BLaER1 treated with 17β-estradiol and CSF1 and Interleukin-3, amounts not matched to agents 10 nM and 100 nM (cell line): ENCODE measurements around the gene TGM3.
A peak's percentile ranks its signal among the peaks of the same experiment; 100 is the strongest.
"Not testable (repeated sequence)": the region's sequence is repeated elsewhere in the genome, so short reads cannot be mapped to it uniquely, and the experiment has no call there.

Source experiments
- H3K27ac ChIP-seq, 11 experiments: shearing (Covaris generic); formaldehyde crosslinking; 2 replicates each; pipeline ENCODE4 v1.8.1; 2022
- H3K27me3 ChIP-seq, 11 experiments: shearing (Covaris generic); formaldehyde crosslinking; 2 replicates each; pipeline ENCODE4 v1.8.1; 2022
- H3K36me3 ChIP-seq, 11 experiments: shearing (Covaris generic); formaldehyde crosslinking; 2 replicates each; pipeline ENCODE4 v1.8.1; 2022
- H3K4me1 ChIP-seq, 10 experiments: shearing (Covaris generic); formaldehyde crosslinking; 2 replicates each; pipeline ENCODE4 v1.8.1; 2022
- H3K4me2 ChIP-seq, 11 experiments: shearing (Covaris generic); formaldehyde crosslinking; 2 replicates each; pipeline ENCODE4 v1.8.1; 2022
- H3K4me3 ChIP-seq, 10 experiments: shearing (Covaris generic); formaldehyde crosslinking; 2 replicates each; pipeline ENCODE4 v1.8.1; 2022
- H3K9ac ChIP-seq, 11 experiments: shearing (Covaris generic); formaldehyde crosslinking; 2 replicates each; pipeline ENCODE4 v1.8.1; 2022
- H3K9me3 ChIP-seq, 11 experiments: shearing (Covaris generic); formaldehyde crosslinking; replicated peaks in 1 of 11; 2 replicates each; pipeline ENCODE4 v1.8.1; 2022
- H4K20me1 ChIP-seq, 11 experiments: shearing (Covaris generic); formaldehyde crosslinking; 2 replicates each; pipeline ENCODE4 v1.8.1; 2022
- Cebpa-rat ChIP-seq, 11 experiments: shearing (Covaris generic); IDR thresholded peaks; 2 replicates each; pipeline ENCODE4 v1.8.1; 2022

TGM3 gene

GRCh38 chr20:2259731-2260130 lies 36.1 kb upstream of the TGM3 start:
- H3K4me3 ChIP-seq: no peak overlapping the region
- no peak overlapping the region for H3K4me2 ChIP-seq
- no peaks in the 10 kb centered on the region; a peak in 1 of 22 replicates for H3K9me3 ChIP-seq
- TF ChIP-seq Cebpa-rat (IDR thresholded peaks at IDR 0.05): no peak
- no peaks in the 10 kb centered on the region for H4K20me1 ChIP-seq
- H3K27ac ChIP-seq: no peak overlapping the region
- H3K36me3 ChIP-seq: no peaks in the 10 kb centered on the region
- H3K9ac ChIP-seq: no peak overlapping the region
- H3K4me1 ChIP-seq: peaks cover 9 to 51% (median 31%) of the 10 kb centered on the region in 10 experiments
- H3K27me3 ChIP-seq: no peaks in the 10 kb centered on the region

- Histone ChIP-seq H3K9me3 (no peaks in the 10 kb centered on the region; a peak in 1 of 22 replicates), H3K4me2 (no peak overlapping the region; a peak in 1 of 22 replicates), H3K27ac (no peak overlapping the region), H4K20me1 (no peaks in the 10 kb centered on the region), H3K36me3 (no peaks in the 10 kb centered on the region), H3K4me1 (peaks cover 9 to 50% (median 26%) of the 10 kb centered on the region in 10 experiments), H3K9ac (no peak overlapping the region), H3K27me3 (no peaks in the 10 kb centered on the region), H3K4me3 (no peak overlapping the region)
- no peak for TF ChIP-seq Cebpa-rat (IDR thresholded peaks at IDR 0.05)
These were observed 35.6 kb upstream of the TGM3 start for GRCh38 chr20:2260250-2260649.

- TF ChIP-seq Cebpa-rat (IDR thresholded peaks at IDR 0.05): no peak
- Histone ChIP-seq H3K9me3 (no peaks in the 10 kb centered on the region; a peak in 1 of 22 replicates), H3K9ac (no peak overlapping the region), H3K27me3 (no peaks in the 10 kb centered on the region), H3K27ac (no peak overlapping the region), H4K20me1 (no peaks in the 10 kb centered on the region), H3K4me3 (no peak overlapping the region), H3K36me3 (no peaks in the 10 kb centered on the region), H3K4me2 (peak overlapping the region in 5 of 11 experiments; percentile 9 to 55 (median 37); a peak in 8 of 22 replicates), H3K4me1 (peaks cover 3 to 41% (median 18%) of the 10 kb centered on the region in 10 experiments)
These were observed 34.7 kb upstream of the TGM3 start for GRCh38 chr20:2261046-2261485.

DNA sequence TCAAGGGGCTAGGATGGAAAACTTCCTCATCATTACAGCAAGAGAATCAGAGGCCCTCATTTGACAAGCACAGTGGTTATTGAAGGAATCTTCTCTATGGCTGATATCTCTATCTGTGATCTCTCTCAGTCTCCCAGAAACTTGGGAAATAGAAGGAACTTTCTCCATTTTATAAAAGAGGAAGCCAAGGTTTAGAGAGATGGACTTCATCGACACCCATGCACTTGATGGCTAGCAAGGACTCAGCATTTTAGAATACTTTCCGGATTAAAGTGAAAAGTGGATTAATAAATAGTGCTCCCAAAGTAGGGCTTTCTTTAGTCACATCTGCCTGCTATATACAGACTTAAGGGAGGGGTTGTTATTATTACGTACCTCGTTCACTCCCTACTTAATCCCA lies 34.2 kb upstream of the TGM3 start:
- Histone ChIP-seq H3K9me3 (no peaks in the 10 kb centered on the region; a peak in 1 of 22 replicates), H3K9ac (no peak overlapping the region), H3K36me3 (no peaks in the 10 kb centered on the region), H3K4me1 (peaks cover 0 to 36% (median 12%) of the 10 kb centered on the region in 10 experiments; a peak in 14 of 20 replicates), H3K4me2 (peak overlapping the region in 3 of 11 experiments; percentile 37 to 55 (median 52); a peak in 6 of 22 replicates), H3K27me3 (no peaks in the 10 kb centered on the region), H4K20me1 (no peaks in the 10 kb centered on the region), H3K27ac (no peak overlapping the region), H3K4me3 (no peak overlapping the region)
- TF ChIP-seq Cebpa-rat (IDR thresholded peaks at IDR 0.05): no peak

GRCh38 chr20:2264118-2264517 lies 31.7 kb upstream of the TGM3 start:
- Histone ChIP-seq H3K4me3 (no peak overlapping the region), H4K20me1 (no peaks in the 10 kb centered on the region), H3K9me3 (peaks cover 0 to 5% (median 0%) of the 10 kb centered on the region in 11 experiments; a peak in 4 of 22 replicates), H3K4me1 (peaks cover 0 to 21% (median 3%) of the 10 kb centered on the region in 10 experiments; a peak in 7 of 20 replicates), H3K36me3 (no peaks in the 10 kb centered on the region), H3K27ac (no peak overlapping the region), H3K27me3 (no peaks in the 10 kb centered on the region), H3K4me2 (no peak overlapping the region), H3K9ac (no peak overlapping the region)
- TF ChIP-seq Cebpa-rat (IDR thresholded peaks at IDR 0.05): no peak

- H3K27me3 ChIP-seq, H3K9ac ChIP-seq, H4K20me1 ChIP-seq, H3K27ac ChIP-seq, H3K4me3 ChIP-seq, H3K36me3 ChIP-seq, H3K4me2 ChIP-seq, H3K9me3 ChIP-seq: not testable (repeated sequence)
- peaks cover 0 to 21% (median 3%) of the 10 kb centered on the region in 10 experiments; a peak in 7 of 20 replicates for H3K4me1 ChIP-seq
These were observed 31.0 kb upstream of the TGM3 start for GRCh38 chr20:2264621-2265374.

DNA sequence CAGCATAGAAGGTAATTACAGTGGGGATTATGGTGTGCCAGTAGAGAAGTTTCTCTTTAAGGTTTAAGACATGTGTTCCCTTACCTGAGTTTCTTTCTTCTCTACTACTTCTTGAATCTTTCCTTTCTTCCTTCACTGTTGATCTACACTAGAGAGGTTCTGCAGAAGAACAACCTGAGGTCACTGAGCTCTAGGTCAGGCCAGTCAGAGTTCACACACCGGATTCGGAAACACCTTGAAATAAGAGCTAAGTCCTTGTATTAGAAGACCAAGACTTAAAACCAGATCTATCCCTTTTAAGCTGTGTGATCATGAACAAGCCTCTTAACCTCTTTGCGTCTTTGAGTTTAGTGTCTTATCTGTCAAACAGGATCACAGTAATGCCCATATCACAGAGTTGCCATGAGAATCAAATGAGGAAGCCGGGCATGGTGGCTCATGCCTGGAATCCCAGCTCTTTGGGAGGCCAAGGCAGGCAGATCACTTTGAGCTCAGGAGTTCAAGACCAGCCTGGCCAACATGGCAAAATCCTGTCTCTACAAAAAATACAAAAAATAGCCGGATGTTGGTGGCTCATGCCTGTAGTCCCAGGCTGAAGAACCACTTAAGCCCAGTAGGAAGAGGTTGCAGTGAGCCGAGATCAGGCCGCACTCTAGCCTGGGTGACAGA lies 22.0 kb upstream of the TGM3 start:
- Histone ChIP-seq H3K9me3 (peaks cover 0 to 8% (median 0%) of the 10 kb centered on the region in 11 experiments; a peak in 4 of 22 replicates), H3K9ac (no peak overlapping the region), H3K4me3 (no peak overlapping the region), H3K36me3 (no peaks in the 10 kb centered on the region), H4K20me1 (no peaks in the 10 kb centered on the region), H3K27me3 (no peaks in the 10 kb centered on the region), H3K27ac (no peak overlapping the region), H3K4me2 (no peak overlapping the region), H3K4me1 (peaks cover 0 to 6% (median 0%) of the 10 kb centered on the region in 10 experiments; a peak in 6 of 20 replicates)
- TF ChIP-seq Cebpa-rat (IDR thresholded peaks at IDR 0.05): no peak

DNA sequence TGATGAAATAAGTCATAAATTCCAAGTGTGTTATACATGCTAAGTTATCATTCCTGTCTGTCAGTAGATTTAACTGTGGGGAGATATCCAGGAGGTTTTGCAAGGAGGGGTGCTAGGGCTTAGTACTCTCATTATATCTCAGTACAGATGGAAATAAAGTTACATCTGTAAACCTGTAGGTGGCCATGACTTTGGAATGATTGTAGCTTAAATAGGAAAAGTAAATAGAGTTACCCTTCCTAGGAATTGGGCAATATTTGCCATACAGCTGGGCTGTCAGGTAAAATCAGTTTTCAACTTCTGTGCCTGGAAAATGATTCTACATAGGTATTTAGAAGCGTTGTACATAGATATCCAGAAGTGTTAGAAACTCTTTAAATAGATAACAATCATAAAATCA lies 19.8 kb upstream of the TGM3 start:
- peaks cover 0 to 26% (median 11%) of the 10 kb centered on the region in 10 experiments; a peak in 10 of 20 replicates for H3K4me1 ChIP-seq
- no peak overlapping the region for H3K9ac ChIP-seq
- no peak overlapping the region for H3K4me2 ChIP-seq
- H3K36me3 ChIP-seq: no peaks in the 10 kb centered on the region
- peaks cover 0 to 7% (median 0%) of the 10 kb centered on the region in 11 experiments; a peak in 3 of 22 replicates for H3K9me3 ChIP-seq
- no peak overlapping the region for H3K27ac ChIP-seq
- H3K4me3 ChIP-seq: no peak overlapping the region
- no peaks in the 10 kb centered on the region for H4K20me1 ChIP-seq
- TF ChIP-seq Cebpa-rat (IDR thresholded peaks at IDR 0.05): no peak
- no peaks in the 10 kb centered on the region for H3K27me3 ChIP-seq

GRCh38 chr20:2279253-2279779 lies 16.5 kb upstream of the TGM3 start:
- Histone ChIP-seq H3K9me3 (peaks cover 0 to 9% (median 0%) of the 10 kb centered on the region in 11 experiments; a peak in 3 of 22 replicates), H4K20me1 (no peaks in the 10 kb centered on the region), H3K4me1 (peaks cover 0 to 44% (median 11%) of the 10 kb centered on the region in 10 experiments; a peak in 10 of 20 replicates), H3K27ac (peak overlapping the region in 2 of 11 experiments; percentile 33 to 56; a peak in 3 of 22 replicates), H3K4me3 (no peak overlapping the region), H3K9ac (no peak overlapping the region), H3K27me3 (no peaks in the 10 kb centered on the region), H3K4me2 (peak overlapping the region in 7 of 11 experiments; percentile 17 to 78 (median 70); a peak in 12 of 22 replicates), H3K36me3 (no peaks in the 10 kb centered on the region)
- no peak for TF ChIP-seq Cebpa-rat (IDR thresholded peaks at IDR 0.05)
